Stimulated activated CD8-positive, alpha-beta memory T cell treated with anti-CD3 and anti-CD28 coated beads, Interleukin-7, amount 100 ng/mL, for 24 hours (primary cell): ENCODE results near the gene TMEM178B.
"Not testable (repeated sequence)": the region's sequence is repeated elsewhere in the genome, so short reads cannot be mapped to it uniquely, and the experiment has no call there.

Experiments
- DNase-seq: peaks from one replicate; pipeline ENCODE4 v3.0.0-alpha.2; 2020; ENCODE audit warnings: low read depth

Gene TMEM178B

GRCh38 chr7:141144921-141145629 lies 71.2 kb downstream of the TMEM178B start:
- no peak for DNase-seq

GRCh38 chr7:141145630-141145982 lies 71.7 kb downstream of the TMEM178B start:
- DNase-seq: no peak

- DNase-seq: no peak
Measured at GRCh38 chr7:141147482-141147881, 73.6 kb downstream of the TMEM178B start.

GRCh38 chr7:141150465-141150864 lies 76.6 kb downstream of the TMEM178B start:
- no peak for DNase-seq

GRCh38 chr7:141151746-141152145 lies 77.9 kb downstream of the TMEM178B start:
- no peak for DNase-seq

GRCh38 chr7:141153231-141153630 lies 79.4 kb downstream of the TMEM178B start:
- no peak for DNase-seq

GRCh38 chr7:141154131-141154732 lies 80.4 kb downstream of the TMEM178B start:
- DNase-seq: no peak

- no peak for DNase-seq
Measured at GRCh38 chr7:141156407-141156806, 82.5 kb downstream of the TMEM178B start.

GRCh38 chr7:141157138-141157765 lies 83.4 kb downstream of the TMEM178B start:
- DNase-seq: no peak

- no peak for DNase-seq
Measured at GRCh38 chr7:141158561-141158960, 84.7 kb downstream of the TMEM178B start.

GRCh38 chr7:141160246-141160860 lies 86.5 kb downstream of the TMEM178B start:
- no peak for DNase-seq

- DNase-seq: no peak
Measured at GRCh38 chr7:141161550-141162535, 88.0 kb downstream of the TMEM178B start.

GRCh38 chr7:141165521-141165920 lies 91.7 kb downstream of the TMEM178B start:
- no peak for DNase-seq

- DNase-seq: no peak
Measured at GRCh38 chr7:141166926-141167325, 93.1 kb downstream of the TMEM178B start.

- no peak for DNase-seq
Measured at GRCh38 chr7:141167381-141167964, 93.6 kb downstream of the TMEM178B start.

GRCh38 chr7:141169157-141169556 lies 95.3 kb downstream of the TMEM178B start:
- not testable (repeated sequence) for DNase-seq

- not testable (repeated sequence) for DNase-seq
Measured at GRCh38 chr7:141175728-141176127, 101.9 kb downstream of the TMEM178B start.

GRCh38 chr7:141177120-141177519 lies 103.3 kb downstream of the TMEM178B start:
- not testable (repeated sequence) for DNase-seq

GRCh38 chr7:141178486-141179135 lies 104.7 kb downstream of the TMEM178B start:
- no peak for DNase-seq

GRCh38 chr7:141181812-141182211 lies 107.9 kb downstream of the TMEM178B start:
- DNase-seq: no peak
